Activated naive CD4-positive, alpha-beta T cell treated with anti-CD3 and anti-CD28 coated beads, Interleukin-2, amount 10 ng/mL, durations not matched to agents 7 days and 5 days (primary cell): ENCODE results near the gene IER5.

Source experiments
- CTCF ChIA-PET: fragments of 350-600 bp; sonication (Branson Sonifier 250); formaldehyde crosslinking; loops from one replicate; lab custom pipeline; 2021; ENCODE audit warnings: antibody characterized with exemption; lab: Charles Lee
- DNase-seq: peaks from one replicate; pipeline ENCODE4 v3.0.0-alpha.2; 2020
- H3K27ac Mint-ChIP-seq: one replicate; pipeline ENCODE4 v1.8.0; 2021; ENCODE audit warnings: mild to moderate bottlenecking, moderate library complexity, mixed read lengths
- H3K27me3 Mint-ChIP-seq: one replicate; pipeline ENCODE4 v1.8.0; 2021; ENCODE audit warnings: mild to moderate bottlenecking, mixed read lengths
- H3K36me3 Mint-ChIP-seq: one replicate; pipeline ENCODE4 v1.8.0; 2021; ENCODE audit warnings: mixed read lengths
- H3K4me1 Mint-ChIP-seq: one replicate; pipeline ENCODE4 v1.8.0; 2021; ENCODE audit warnings: mixed read lengths
- H3K4me3 Mint-ChIP-seq: one replicate; pipeline ENCODE4 v1.8.0; 2021; ENCODE audit warnings: mild to moderate bottlenecking, moderate library complexity, mixed read lengths
- H3K9me3 Mint-ChIP-seq: one replicate; pipeline ENCODE4 v1.8.0; 2021; ENCODE audit warnings: mixed read lengths

Gene IER5

GRCh38 chr1:181095260-181095659, 6.8 kb downstream of the IER5 start:
- Mint-ChIP-seq H3K36me3 (peaks cover 44% of the 10 kb centered on the region), H3K4me1 (peaks cover 74% of the 10 kb centered on the region), H3K4me3 (no peak overlapping the region), H3K27ac (no peak overlapping the region), H3K27me3 (no peaks in the 10 kb centered on the region), H3K9me3 (no peaks in the 10 kb centered on the region)
- DNase-seq = no peak
- CTCF ChIA-PET = interaction anchor here (1.4 kb wide), 1 partner anchor 41 kb away, joined by 3 read pairs; no protein-coding TSS in a partner anchor

- Mint-ChIP-seq H3K27ac (no peak overlapping the region), H3K27me3 (no peaks in the 10 kb centered on the region), H3K4me3 (no peak overlapping the region), H3K4me1 (peaks cover 76% of the 10 kb centered on the region), H3K36me3 (peaks cover 39% of the 10 kb centered on the region), H3K9me3 (no peaks in the 10 kb centered on the region)
- no peak for DNase-seq
- CTCF ChIA-PET = interaction anchor here (0.7 to 1.4 kb wide), 2 partner anchors 23 to 40 kb away, joined by 3 to 4 read pairs; no protein-coding TSS in a partner anchor
Measured at GRCh38 chr1:181095763-181096184, 7.3 kb downstream of the IER5 start.

- Mint-ChIP-seq H3K27me3 (no peaks in the 10 kb centered on the region), H3K4me3 (no peak overlapping the region), H3K4me1 (peaks cover 75% of the 10 kb centered on the region), H3K27ac (no peak overlapping the region), H3K36me3 (peaks cover 27% of the 10 kb centered on the region), H3K9me3 (no peaks in the 10 kb centered on the region)
- CTCF ChIA-PET = interaction anchor here (0.8 to 5.4 kb wide), 2 partner anchors 44 to 105 kb away, joined by 3 to 37 read pairs; no protein-coding TSS in a partner anchor
- DNase-seq = no peak
Measured at GRCh38 chr1:181097242-181097641, 8.7 kb downstream of the IER5 start.

- H3K4me1 Mint-ChIP-seq = peaks cover 84% of the 10 kb centered on the region
- peak; percentile 41 for DNase-seq
- peak overlapping the region; percentile 33 for H3K4me3 Mint-ChIP-seq
- H3K27ac Mint-ChIP-seq = peak overlapping the region; percentile 89
- peaks cover under 1% of the 10 kb centered on the region for H3K27me3 Mint-ChIP-seq
- H3K9me3 Mint-ChIP-seq = no peaks in the 10 kb centered on the region
- H3K36me3 Mint-ChIP-seq = peaks cover 12% of the 10 kb centered on the region
- CTCF ChIA-PET = interaction anchor here (0.8 to 5.4 kb wide), 4 partner anchors 9 to 42 kb away, joined by 3 to 37 read pairs (median 6); no protein-coding TSS in a partner anchor
Measured at GRCh38 chr1:181099152-181100014, 10.9 kb downstream of the IER5 start.

- peak overlapping the region; percentile 89 for H3K27ac Mint-ChIP-seq
- H3K27me3 Mint-ChIP-seq = peaks cover 4% of the 10 kb centered on the region
- CTCF ChIA-PET = interaction anchor here (0.8 to 5.4 kb wide), 5 partner anchors 15 to 65 kb away, joined by 3 to 37 read pairs (median 3); no protein-coding TSS in a partner anchor
- H3K4me1 Mint-ChIP-seq = peaks cover 82% of the 10 kb centered on the region
- H3K4me3 Mint-ChIP-seq = no peak overlapping the region
- peaks cover 4% of the 10 kb centered on the region for H3K36me3 Mint-ChIP-seq
- H3K9me3 Mint-ChIP-seq = no peaks in the 10 kb centered on the region
- DNase-seq = no peak
Measured at GRCh38 chr1:181100015-181100905, 11.8 kb downstream of the IER5 start.

GRCh38 chr1:181100934-181101333, 12.4 kb downstream of the IER5 start:
- peak overlapping the region; percentile 9 for H3K27ac Mint-ChIP-seq
- no peak for DNase-seq
- H3K9me3 Mint-ChIP-seq = no peaks in the 10 kb centered on the region
- peaks cover 84% of the 10 kb centered on the region for H3K4me1 Mint-ChIP-seq
- CTCF ChIA-PET = interaction anchor here (1.2 to 5.4 kb wide), 3 partner anchors 35 to 65 kb away, joined by 3 to 37 read pairs (median 3); no protein-coding TSS in a partner anchor
- peaks cover 3% of the 10 kb centered on the region for H3K36me3 Mint-ChIP-seq
- peaks cover 10% of the 10 kb centered on the region for H3K27me3 Mint-ChIP-seq
- no peak overlapping the region for H3K4me3 Mint-ChIP-seq

- Mint-ChIP-seq H3K27me3 (peaks cover 18% of the 10 kb centered on the region), H3K36me3 (no peaks in the 10 kb centered on the region), H3K4me3 (no peak overlapping the region), H3K4me1 (peaks cover 85% of the 10 kb centered on the region), H3K27ac (no peak overlapping the region), H3K9me3 (no peaks in the 10 kb centered on the region)
- CTCF ChIA-PET = interaction anchor here (1.2 to 5.4 kb wide), 5 partner anchors 9 to 66 kb away, joined by 3 to 37 read pairs (median 10); no protein-coding TSS in a partner anchor
- DNase-seq = no peak
Measured at GRCh38 chr1:181101581-181102226, 13.2 kb downstream of the IER5 start.

GRCh38 chr1:181102841-181103240, 14.3 kb downstream of the IER5 start:
- peaks cover 29% of the 10 kb centered on the region for H3K27me3 Mint-ChIP-seq
- CTCF ChIA-PET = interaction anchor here (1.2 to 8.3 kb wide), 4 partner anchors 10 to 38 kb away, joined by 3 to 59 read pairs (median 15); no protein-coding TSS in a partner anchor
- H3K9me3 Mint-ChIP-seq = no peaks in the 10 kb centered on the region
- no peak overlapping the region for H3K4me3 Mint-ChIP-seq
- no peak for DNase-seq
- H3K27ac Mint-ChIP-seq = no peak overlapping the region
- H3K36me3 Mint-ChIP-seq = no peaks in the 10 kb centered on the region
- peaks cover 87% of the 10 kb centered on the region for H3K4me1 Mint-ChIP-seq

- H3K36me3 Mint-ChIP-seq = no peaks in the 10 kb centered on the region
Measured at GRCh38 chr1:181103399-181103798, 14.9 kb downstream of the IER5 start.

GRCh38 chr1:181104042-181104789, 15.7 kb downstream of the IER5 start:
- H3K27ac Mint-ChIP-seq = peak overlapping the region; percentile 57
- H3K36me3 Mint-ChIP-seq = no peaks in the 10 kb centered on the region
- CTCF ChIA-PET = interaction anchor here (0.8 to 8.3 kb wide), 9 partner anchors 11 to 80 kb away, joined by 3 to 59 read pairs (median 6); no protein-coding TSS in a partner anchor
- peak overlapping the region; percentile 79 for H3K4me3 Mint-ChIP-seq
- DNase-seq = no peak
- peaks cover 43% of the 10 kb centered on the region for H3K27me3 Mint-ChIP-seq
- H3K4me1 Mint-ChIP-seq = peaks cover 81% of the 10 kb centered on the region
- H3K9me3 Mint-ChIP-seq = no peaks in the 10 kb centered on the region

More at GRCh38 chr1:181103399-181103798, 14.9 kb downstream of the IER5 start:
- peaks cover 84% of the 10 kb centered on the region for H3K4me1 Mint-ChIP-seq
- H3K4me3 Mint-ChIP-seq = no peak overlapping the region
- no peak for DNase-seq
- CTCF ChIA-PET = interaction anchor here (0.6 to 8.3 kb wide), 6 partner anchors 11 to 65 kb away, joined by 3 to 59 read pairs (median 8); no protein-coding TSS in a partner anchor
- no peaks in the 10 kb centered on the region for H3K9me3 Mint-ChIP-seq
- no peak overlapping the region for H3K27ac Mint-ChIP-seq
- peaks cover 35% of the 10 kb centered on the region for H3K27me3 Mint-ChIP-seq

GRCh38 chr1:181104790-181105133, 16.3 kb downstream of the IER5 start:
- Mint-ChIP-seq H3K36me3 (no peaks in the 10 kb centered on the region), H3K9me3 (no peaks in the 10 kb centered on the region), H3K27me3 (peaks cover 48% of the 10 kb centered on the region), H3K4me1 (peaks cover 76% of the 10 kb centered on the region), H3K27ac (peak overlapping the region; percentile 57), H3K4me3 (peak overlapping the region; percentile 79)
- DNase-seq = peak; percentile 64
- CTCF ChIA-PET = interaction anchor here (0.7 to 8.3 kb wide), 9 partner anchors 10 to 81 kb away, joined by 3 to 59 read pairs (median 5); no protein-coding TSS in a partner anchor

- Mint-ChIP-seq H3K36me3 (no peaks in the 10 kb centered on the region), H3K27ac (peak overlapping the region; percentile 1), H3K27me3 (peaks cover 55% of the 10 kb centered on the region), H3K9me3 (no peaks in the 10 kb centered on the region), H3K4me1 (peaks cover 70% of the 10 kb centered on the region), H3K4me3 (peak overlapping the region; percentile 79)
- DNase-seq = peak; percentile 94
- CTCF ChIA-PET = interaction anchor here (0.7 to 8.3 kb wide), 9 partner anchors 9 to 82 kb away, joined by 3 to 59 read pairs (median 5); no protein-coding TSS in a partner anchor
Measured at GRCh38 chr1:181105134-181106021, 16.9 kb downstream of the IER5 start.
